ENCODE measurements around the gene BRI3BP.
A peak's percentile ranks its signal among the peaks of the same experiment; 100 is the strongest.
"Not testable (repeated sequence)": the region's sequence is repeated elsewhere in the genome, so short reads cannot be mapped to it uniquely, and the experiment has no call there.

BRI3BP gene

DNA sequence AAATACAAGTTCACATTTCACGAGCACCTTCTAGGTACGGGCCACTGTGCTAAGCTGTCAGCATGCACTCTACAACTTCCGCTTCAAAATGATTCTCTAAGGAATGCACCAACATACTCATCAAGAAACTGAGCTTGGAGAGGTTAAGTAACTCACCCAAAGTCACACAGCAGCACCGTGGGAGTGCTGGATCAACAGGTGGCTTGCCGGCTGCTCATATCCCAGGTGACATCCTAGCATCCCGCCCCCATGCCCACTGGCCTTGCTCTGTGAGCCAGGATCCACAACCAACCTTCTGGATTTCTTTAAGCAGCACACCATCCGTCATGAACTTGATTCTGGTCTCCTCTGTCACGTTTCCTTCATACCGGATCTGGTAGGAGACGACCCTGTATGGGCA, 21.2 kb upstream of the BRI3BP start:
- no peak for DNase-seq (ENCODE audit: low spot score)

DNA sequence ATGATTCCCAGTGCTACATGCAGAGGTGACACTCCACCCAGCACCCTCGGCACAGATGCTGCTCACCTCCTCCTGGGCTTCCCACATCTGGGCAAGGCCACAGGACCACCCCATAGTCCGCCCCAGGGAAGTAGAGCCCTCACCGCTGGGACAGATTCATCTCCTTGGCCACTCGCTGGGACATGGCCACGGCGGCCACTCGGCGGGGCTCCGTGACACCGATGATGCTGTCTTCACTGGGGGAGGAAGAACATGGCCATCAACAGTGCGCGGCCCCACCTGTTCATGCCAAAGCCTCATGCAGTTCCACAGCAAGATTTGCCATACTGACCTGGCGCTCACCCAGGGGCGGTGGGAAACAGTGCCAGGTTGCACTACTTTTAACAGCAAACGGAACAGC, 18.2 kb upstream of the BRI3BP start:
- no peak for DNase-seq (ENCODE audit: low spot score)

DNA sequence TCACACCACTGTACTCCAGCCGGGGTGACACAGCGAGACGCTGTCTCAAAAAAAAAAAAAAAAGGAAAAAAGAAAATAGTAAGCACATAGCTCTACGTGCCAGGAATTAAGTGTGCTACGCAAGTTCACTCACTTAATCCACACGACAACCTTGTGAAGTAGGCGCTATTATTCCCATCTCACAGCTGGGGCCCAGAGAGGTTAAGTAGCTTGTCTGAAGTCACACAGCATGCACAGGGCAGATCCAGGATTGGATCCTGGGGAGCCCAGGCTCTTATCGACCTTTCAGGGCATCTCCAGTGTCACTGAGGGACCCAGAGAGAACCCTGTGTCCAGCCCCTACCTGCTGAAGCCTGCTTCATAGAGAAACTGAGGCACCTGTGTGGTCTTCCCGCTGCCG, 16.4 kb upstream of the BRI3BP start:
- no peak for DNase-seq (ENCODE audit: low spot score)

DNA sequence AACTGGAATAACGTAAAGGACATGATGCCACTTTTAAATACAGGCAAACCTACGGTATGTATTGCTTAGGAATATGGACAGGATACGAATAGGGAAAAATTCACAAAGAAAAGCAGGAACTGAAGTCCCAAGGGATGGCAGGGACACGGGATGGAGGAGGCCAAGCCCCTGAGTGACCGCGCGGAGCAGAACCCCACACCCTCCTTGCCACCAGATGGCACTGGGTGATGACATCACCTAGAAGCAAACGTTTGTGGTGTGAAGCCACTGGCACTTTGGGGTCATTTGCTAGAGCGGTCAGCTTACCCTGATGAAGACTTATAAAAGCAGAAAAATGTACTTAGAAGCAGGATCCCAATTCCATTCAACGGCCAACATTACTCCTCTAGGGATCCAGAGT, 13.9 kb upstream of the BRI3BP start:
- DNase-seq (ENCODE audit: low spot score), result no peak

DNA sequence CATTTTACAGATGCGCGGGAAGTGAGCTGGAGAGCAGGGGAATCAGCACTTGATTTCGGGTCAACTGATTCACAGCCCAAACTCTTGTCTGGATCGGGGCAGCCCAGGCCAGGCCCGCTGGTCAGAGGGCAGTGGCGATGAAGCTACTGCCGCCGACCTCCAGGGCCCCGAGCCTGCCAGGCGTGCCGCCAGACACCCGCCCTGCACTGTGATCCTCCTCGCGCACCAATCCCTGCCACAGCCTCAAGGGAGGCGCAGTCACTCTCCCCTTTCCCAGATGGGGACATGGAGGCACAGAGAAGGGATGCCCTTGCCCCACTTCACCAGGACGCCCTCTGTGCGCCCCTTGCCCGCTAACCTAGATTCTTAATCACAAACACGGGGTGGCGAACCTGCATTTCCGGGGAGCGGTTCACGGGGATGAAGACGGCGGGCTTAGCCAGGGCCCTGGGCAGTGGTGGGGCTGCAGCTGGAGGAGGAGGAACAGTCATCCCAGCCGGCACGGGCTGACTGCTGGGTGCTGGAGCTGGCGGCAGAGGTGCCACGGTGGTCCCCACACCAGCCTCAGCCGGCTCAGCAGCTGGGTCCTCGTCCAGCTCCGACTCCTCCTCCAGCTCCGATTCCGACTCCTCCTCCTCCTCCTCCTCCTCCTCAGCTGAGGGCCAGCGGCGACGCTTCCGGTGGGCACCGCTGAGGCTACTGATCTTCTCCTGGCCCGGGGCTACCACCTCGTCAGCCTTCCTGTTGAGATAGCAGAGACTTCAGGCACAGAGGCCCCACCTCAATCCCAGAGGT, 13.2 kb upstream of the BRI3BP start:
- no peak for DNase-seq (ENCODE audit: low spot score)

DNA sequence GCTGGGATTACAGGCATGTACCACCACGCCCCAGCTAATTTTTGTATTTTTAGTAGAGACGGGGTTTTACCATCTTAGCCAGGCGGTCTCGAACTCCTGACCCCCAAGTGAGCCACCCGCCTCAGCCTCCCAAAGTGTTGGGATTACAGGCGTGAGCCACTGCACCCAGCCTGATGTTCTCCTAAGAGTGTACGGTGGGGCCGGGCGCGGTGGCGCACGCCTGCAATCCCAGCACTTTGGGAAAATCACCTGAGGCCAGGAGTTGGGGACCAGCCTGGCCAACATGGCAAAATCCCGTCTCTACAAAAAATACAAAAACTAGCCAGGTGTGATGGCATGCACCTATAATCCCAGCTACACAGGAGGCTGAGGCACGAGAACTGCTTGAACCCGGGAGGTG, 6.6 kb upstream of the BRI3BP start:
- not testable (repeated sequence) for DNase-seq (ENCODE audit: low spot score)

DNA sequence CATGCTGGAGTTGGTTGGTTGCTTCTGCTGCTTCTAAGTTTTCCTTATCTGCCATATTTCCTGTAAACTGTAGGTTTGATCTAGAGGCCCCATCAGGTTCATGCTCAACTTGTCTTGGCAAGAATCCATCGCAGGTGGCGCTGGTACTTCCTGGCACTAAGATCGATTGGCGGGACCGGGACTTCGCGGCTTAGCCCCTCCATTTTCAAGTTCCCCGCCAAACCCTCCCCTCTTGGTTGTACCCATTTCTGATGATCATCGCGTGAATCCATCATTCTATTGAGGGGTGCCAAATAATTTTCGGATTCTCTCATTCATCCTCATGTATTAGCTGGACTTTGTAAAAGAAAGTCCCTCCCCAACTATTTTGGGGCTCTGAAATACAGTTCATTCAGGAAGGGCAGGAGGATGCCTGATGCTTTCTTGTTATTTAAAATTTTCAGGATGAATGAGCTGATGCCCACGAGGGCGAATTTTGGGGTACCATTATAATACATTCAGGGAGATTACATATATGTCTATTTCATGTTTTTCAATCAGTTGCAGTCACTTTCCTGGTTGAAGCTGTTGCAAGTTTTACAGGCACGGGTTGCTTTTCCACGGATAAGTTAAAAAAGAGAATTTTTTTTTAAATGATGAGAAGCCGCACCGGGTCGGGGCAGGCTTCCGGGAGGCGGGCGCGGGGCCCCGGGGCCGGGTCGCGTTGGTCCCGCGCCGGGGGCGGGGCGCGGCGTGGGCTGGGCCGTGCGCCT, 395 bp upstream of the BRI3BP start:
- DNase-seq (ENCODE audit: low spot score), result peak; percentile 87

DNA sequence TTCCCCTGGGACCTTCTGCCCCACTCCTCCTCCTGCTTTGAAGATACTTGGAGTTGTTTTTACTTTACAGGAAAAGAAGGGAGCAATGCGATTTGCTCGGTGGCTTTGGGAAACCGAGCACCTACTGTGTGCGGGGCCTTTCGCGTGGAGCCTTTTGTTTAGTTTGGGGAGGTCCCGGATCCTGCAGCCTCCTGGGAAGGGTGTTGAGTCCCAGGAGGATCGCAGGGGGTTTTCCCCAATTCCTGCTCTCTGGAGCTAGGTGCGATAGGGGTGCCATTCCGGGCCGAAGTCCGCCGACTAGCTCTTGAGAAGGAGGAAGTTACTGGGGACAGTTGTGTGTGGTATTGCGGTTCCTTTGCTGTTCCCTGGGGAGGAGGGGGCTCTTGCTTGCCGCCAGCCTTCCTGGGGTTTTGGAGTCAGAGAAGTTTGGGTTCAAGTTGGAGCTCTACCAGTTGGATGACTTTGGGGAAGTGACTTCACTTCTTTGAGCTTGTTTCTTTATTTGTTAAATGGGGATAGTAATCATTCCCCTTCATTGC, 1.1 kb downstream of the BRI3BP start:
- DNase-seq (ENCODE audit: low spot score), result no peak

DNA sequence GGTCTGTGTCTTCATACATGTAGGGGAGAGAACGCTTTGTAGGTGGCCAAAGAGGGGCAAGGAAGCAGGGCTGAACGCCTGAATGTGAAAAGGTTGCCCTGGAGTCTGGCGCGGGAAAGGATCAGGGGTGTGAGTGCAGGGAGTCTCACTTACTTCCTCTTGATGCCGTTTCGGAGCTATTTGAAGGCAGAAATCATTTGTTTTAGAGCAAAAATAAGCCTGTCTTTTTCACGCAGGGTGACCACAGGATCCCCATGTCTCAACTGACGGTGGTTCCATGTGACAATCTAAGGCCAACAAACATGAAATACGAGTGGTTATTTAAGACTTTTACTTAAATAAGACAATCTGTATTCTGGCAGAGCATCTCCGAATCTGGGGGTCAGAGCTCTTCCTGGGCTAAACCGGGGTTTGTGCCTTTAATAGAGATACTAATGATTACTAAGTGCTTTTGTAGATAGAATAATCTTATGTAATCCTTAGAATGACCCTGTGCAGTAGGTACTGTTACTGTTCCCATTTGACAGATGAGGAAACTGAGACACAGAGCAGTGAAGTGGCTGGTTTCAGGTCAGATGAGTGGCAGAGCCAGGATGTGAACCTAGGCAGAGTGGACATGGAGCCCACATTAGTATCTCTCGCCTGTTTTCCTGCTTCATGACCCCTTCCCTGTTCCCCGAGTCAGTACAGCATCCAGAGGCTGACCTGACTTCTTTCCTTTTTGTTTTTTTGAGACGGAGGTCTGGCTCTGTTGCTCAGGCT, 1.9 kb downstream of the BRI3BP start:
- DNase-seq (ENCODE audit: low spot score), result no peak

DNA sequence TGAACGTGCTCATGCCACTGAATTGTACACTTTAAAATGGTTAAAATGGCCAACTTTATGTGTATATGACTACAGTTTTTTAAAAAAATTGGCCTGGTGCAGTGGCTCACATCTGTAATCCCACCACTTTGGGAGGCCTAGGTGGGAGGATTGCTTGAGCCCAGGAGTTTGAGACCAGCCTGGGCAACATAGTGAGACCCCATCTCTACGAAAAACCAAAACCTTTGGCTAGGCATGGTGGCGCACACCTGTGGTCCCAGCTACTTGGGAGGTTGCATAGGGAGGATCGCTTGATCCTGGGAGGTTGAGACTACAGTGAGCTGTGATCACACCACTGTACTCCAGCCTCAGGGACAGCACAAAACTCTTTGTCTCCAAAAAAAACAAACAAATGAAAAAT, 5.3 kb downstream of the BRI3BP start:
- DNase-seq (ENCODE audit: low spot score), result no peak

DNA sequence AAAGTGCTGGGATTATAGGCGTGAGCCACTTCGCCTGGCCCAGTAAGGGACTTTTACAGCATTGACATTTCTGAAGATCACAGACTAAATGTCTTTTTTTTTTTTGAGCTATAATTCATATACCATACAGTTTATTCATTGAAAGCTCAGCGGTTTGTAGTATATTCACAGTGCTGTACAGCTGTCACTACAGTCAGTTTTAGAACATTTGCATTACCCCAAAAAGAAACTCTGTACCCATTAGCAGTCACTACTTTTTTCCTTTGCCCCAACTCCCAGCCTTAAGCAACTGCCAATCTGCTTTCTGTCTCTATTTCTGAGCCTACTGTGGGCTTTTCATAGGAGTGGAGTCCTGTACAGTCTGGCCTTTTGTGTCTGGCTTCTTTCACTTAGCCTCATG, 8.2 kb downstream of the BRI3BP start:
- no peak for DNase-seq (ENCODE audit: low spot score)

DNA sequence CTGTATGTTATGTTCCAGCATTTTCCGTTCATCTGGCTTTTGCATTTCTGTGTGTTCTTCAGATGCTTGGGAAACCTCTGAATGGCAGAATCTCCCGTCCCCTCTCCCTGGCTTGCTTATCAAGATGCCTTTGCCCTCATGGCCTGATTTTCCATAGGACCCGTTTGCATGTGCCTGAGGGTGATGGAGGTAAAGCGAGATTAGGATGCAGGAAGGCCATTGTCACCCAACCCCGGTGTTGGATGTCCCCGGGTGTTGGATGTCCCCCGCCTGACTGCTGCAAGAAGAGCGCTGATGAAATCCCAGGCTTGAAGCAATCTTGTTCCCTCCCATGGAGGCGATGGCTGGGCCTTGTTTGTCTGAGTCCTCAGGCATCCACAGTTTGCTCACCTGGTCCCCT, 9.6 kb downstream of the BRI3BP start:
- DNase-seq (ENCODE audit: low spot score), result no peak

DNA sequence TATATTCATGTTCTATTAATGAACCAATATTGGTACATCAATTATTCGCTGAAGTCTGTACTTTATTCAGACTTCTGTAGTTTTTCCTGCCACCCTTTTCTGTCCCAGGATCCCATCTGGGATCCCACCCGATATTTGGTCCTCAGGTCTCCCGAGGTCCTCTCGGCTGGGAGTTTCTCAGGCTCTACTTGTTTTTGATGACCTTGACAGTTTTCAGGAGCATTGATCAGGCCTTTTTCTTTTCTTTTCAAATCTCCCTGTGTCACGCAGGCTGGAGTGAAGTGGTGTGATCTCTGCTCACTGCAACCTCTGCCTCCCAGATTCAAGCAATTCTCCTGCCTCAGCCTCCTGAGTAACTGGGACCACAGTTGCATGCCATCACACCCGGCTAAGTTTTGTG, 11.2 kb downstream of the BRI3BP start:
- DNase-seq (ENCODE audit: low spot score), result no peak

DNA sequence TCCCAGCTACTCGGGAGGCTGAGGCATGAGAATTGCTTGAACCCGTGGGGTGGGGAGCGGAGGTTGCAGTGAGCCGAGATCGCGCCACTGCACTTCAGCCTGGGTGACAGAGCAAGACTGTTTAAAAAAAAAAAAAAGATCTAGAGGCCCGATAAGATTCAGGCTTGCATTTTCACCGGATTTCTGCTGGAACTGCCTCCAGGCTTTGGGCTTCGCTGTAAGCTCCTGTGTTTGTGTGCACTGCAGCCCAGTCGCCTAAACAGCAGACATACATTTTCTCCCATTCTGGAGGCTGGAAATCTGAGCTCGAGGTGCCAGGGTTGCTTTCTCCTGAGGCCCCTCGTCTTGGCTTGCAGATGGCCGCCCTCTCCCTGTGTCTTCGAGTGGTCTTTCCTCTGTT, 12.2 kb downstream of the BRI3BP start:
- DNase-seq (ENCODE audit: low spot score), result no peak

DNA sequence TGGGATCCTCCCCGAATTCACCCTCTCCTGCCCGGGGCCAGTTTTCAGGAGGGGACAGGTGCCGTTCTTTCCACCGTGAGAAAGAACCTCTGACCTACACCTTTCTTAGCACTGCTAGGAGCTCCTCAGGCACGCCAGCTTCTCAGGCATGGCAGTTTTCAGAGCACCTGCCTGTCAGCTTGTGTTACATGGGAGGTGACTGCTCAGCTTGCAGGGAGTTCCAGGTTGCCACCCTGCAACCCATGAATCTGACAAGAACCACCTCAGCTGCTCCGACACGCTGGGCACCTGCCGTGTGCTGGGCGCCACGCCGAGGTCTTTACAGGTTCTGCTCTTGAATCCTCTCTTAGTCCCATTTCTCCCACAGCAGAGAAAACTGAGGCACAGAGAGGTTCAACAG, 12.9 kb downstream of the BRI3BP start:
- no peak for DNase-seq (ENCODE audit: low spot score)

DNA sequence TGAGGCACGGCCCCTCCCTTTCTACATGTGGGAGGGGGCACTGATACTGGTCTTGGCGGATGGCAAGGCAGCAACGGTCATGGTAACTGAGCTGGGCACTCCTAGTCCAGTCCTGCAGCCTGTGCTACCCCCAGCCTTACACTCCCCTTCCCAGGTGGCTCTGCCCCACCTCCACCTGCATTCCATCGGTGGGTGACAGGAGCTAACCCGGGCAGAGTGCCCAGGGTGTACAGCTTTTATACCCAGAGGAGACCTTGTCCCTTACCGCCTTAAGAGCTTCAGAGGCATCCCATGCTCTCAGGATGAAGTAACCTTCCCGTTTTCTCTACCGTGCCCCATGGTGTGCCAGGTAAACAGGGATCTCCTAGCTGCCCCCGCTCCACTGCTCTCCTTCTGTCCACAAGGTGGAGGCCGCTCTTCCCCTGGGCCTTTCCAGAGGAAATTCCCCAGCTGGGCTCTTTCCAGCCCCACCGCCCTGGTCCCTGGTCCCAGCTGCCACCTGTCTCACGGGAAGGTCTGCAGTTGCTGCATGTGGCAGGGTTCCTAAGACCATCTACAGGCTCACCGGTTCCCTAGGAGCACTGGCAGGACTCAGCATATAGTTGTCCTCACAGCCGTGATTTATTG, 20.5 kb downstream of the BRI3BP start:
- DNase-seq (ENCODE audit: low spot score), result no peak

DNA sequence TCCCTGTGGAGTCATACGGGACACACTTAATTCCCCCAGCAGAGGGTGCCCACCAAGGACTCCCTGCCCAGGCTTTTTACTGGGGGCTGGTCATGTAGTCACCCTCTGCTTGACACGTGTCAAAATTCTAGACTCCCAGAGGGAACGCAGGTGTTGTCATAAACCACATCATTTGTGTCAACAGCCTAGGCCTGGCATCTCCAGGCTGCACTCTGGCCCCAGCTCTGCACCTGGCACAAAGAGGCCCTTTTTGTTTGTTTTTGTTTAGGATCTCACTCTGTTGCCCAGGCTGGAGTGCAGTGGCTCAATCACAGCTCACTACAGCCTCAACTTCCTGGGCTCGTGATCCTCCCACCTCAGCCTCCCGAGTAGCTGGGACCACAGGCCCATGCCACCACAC, 21.1 kb downstream of the BRI3BP start:
- DNase-seq (ENCODE audit: low spot score), result no peak

DNA sequence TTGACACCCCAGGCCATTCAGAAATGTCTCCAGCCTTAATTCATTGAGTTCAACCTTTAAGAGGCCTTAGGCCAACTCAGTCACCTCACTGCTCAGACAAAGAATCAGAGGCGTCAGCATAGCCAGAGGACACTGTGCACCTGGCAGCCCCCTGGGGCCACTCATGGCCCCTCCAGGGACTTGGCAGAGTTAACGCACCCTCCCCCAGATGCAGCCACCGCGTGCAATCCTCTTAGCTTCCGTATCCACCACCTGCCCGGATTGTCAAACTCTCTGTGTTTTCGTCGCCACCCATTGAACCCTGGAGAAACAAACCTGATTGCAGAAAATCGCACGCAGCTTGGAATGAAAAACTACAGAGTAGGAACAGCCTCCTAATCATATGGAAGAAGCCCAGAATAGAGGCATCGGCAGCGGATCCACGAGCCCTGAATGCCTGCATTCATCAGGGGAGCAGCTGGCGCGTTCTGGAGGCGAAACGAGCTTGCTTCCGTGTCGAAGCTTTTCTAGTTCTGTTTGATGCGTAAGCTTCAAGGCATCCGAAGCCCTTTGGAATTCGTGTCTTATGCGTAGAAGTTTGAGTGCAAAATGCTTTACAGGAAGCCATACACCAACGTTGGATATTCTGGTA, 22.4 kb downstream of the BRI3BP start:
- no peak for DNase-seq (ENCODE audit: low spot score)

DNA sequence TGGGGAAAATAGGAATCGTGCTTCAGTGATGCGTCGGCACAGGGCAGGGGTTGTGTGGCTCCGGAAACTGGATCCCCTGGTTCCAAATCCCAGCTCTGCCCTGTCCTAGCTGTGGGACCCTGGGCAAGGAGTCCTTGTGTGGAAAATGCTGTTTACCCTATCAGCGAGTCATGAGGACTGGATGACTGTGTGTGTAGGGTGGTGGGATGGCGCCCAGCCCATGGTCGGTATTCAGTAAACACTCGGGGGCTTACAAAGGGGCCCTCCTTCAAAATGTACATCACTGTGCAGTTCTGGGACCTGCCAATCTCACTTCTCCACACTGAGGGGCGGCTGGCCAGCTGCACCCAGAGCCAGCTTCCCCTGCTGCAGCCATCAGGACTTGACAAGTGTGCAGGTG, 24.4 kb downstream of the BRI3BP start:
- no peak for DNase-seq (ENCODE audit: low spot score)

DNA sequence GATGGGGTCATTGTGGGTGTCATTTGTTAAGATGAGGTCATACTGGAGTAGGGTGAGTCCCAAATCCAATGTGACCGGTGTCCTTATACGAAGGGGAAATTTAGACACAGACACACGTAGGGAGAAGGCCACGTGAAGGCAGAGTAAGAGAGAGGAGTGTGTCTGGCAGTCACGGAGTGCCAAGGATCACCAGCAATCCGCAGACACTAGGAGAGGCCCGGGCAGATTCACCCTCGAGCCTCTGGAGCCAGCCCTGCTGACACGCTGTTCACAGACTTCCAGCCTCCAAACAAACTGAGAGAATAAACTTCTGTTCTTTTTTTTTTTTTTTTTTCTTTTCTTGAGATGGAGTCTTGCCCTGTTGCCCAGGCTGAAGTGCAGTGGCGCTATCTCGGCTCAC, 24.9 kb downstream of the BRI3BP start:
- DNase-seq (ENCODE audit: low spot score), result no peak

DNA sequence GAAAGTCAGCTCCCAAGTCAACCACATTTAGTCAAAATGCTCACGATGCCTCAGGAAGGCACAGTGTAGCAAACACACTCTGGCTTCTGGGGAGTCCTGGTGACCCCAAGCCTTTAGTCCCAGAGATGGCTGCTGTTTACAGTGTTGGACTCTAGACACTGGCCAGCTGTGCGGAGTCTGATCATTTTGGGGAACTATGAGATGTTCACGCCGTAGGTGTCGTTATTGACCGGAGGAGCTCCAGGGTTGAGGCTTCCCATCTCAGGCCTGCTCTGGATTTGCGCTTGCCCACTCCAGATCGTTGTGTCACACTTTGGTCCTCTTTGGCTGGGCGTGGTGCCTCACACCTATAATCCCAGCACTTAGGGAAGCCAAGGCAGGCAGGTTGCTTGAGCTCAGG, 27.7 kb downstream of the BRI3BP start:
- DNase-seq (ENCODE audit: low spot score), result no peak

DNA sequence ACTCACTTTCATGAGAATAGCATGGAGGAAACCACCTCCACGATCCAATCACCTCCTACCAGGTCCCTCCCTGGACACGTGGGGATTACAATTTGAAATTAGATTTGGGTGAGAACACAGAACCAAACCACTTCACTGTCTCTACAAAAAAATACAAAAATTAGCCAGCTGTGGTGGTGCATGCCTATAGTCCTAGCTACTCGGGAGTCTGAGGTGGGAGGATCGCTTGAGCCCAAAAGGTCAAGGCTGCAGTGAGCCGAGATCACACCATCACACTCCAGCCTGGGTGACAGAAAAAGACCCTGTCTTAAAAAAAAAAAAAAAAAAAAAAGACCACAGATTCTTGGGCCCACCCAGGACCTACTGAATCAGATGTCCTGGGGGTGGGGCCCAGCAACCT, 28.3 kb downstream of the BRI3BP start:
- no peak for DNase-seq (ENCODE audit: low spot score)

Data from CD4-positive, alpha-beta T cell treated with Interleukin-2 at 100 ng/mL for 4 hours (primary cell).